GM19467 (cell line): ENCODE measurements around the gene MAGEF1.

ENCODE experiments used
- ATAC-seq: cut with Tn5 transposase; IDR thresholded peaks from one replicate; pipeline ENCODE4 v1.9.1; 2021; ENCODE audit warnings: mild to moderate bottlenecking, moderate library complexity; ENCODE audit not compliant: unreplicated experiment

MAGEF1 gene

DNA sequence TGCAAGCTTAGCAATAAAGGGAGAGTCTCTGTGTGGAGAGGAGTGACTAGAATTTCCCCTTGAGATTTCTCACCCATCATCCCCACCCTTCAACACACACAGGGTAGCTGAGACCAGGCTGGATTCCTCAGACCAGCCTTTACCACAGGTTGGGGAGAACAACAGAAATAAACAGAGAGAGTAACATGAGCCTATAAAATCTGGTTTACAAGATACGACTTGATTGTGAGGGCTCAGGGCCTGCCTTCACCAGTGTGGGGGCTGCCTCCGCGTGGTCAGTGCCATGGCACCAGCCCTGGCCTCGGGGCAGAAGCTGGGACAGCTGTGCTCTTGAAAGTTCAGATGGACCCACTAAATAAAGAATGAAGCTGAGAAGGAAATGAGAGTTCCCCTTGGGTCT is 14.6 kb upstream of the MAGEF1 start:
- ATAC-seq = no peak

DNA sequence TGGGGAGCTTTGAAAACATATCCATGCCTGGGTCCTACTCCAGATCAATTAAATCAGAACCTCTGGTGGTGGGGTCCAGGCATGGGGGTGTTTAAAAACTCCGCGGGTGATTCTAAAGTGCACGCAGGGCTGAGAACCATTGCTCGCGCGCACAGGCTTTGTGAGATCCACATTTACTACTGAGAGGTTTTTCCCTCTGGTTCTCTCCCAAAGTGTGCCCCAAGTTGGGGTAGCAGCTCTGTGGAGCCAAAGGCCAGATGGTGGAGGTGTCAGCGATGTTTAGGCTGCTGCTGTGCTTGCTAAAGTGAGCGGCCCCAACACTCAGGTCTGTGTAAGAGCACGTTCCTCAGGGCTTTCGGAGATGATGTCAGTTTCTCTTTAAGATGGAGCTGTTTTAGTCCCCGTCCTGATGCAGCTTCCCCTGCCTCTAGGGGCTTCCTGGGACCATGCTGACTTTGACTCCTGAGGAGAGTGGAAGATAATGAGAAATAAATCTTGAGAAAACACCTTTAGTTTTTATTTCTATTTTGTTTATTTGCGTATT is 13.4 kb upstream of the MAGEF1 start:
- no peak for ATAC-seq

DNA sequence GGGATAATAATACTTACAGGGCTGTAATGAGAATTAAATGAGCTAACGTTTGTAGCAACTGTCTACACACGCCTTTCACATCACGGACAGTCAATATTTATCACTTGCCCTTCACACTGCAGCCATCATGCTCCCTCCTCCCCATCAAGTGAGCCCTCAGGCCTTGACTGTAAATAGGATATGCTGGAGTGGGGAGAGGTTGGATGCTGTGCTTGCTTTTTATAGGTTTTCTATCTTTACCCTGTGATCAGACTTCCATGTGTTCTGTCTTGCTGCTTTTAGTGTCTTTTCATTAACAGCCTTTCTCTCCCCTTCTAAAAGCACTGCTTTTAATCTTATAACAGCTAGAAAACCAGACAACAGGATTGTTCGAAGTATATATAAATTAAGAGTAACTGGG is 12.8 kb upstream of the MAGEF1 start:
- ATAC-seq = no peak

DNA sequence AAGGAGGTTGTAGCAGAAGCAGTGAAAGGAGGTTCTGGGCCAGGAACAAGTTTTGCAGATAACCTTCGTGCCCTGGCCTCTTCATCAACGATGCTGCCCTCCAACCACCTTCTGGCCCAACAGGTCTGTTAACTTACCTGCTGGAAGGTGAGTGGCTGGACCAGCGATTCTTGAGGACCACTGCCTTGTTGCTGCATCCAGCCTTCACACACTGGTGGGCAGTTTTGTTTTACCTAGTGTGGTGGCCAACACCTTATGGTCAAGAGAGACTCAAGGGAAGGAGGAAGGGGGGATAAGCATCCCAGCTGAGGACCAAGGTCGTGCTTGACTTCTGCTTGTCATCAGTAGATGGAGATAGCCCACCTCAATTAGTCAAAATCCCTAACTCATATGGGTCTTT is 7.8 kb upstream of the MAGEF1 start:
- no peak for ATAC-seq

DNA sequence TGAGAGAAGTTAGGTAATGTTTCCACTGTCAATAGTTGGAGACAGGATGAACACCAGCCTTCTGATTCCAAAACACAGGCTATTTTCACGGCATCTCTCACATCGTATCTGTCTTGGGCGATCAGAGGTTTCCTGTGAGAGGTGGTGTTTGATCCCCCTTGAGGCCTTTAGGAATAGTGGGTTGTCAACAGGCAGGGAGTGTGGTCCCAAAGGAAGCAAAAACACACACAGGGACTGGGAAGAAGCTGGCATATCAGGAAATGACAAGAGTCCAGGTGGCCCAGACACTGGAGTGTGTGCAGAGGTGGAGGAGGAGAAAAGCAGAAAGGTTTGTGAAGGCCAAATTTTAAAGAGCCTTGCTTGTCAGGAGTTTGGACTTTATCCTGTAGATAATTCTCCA is 6.6 kb upstream of the MAGEF1 start:
- ATAC-seq = no peak

DNA sequence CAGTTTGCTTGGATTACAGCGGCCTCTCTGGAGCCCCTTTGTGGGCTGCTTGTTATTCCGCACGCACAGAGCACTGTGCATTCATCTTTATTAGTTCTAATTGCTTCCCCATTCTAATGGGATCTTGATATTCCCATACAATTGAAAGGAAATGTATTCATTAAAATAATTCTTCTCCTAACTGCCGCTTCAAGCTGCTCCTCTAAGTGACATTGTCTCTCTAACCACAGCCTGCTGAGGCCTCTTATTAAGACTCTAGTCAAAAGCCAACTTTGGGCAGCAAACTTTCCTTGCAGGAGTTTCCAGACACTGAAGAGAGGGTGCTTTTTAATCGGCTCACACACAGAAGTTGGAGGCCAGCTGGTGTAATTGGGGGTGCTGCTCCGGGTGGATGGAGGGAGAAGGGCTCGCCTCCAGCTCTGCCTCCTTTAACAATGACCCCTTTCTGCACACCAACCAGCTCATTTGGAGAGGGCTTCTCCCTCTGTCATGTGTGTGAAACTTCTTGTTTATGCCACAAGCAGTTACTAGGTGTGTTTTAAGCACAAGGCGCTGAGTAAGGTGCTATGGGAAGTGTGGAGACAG is 5.6 kb upstream of the MAGEF1 start:
- no peak for ATAC-seq

DNA sequence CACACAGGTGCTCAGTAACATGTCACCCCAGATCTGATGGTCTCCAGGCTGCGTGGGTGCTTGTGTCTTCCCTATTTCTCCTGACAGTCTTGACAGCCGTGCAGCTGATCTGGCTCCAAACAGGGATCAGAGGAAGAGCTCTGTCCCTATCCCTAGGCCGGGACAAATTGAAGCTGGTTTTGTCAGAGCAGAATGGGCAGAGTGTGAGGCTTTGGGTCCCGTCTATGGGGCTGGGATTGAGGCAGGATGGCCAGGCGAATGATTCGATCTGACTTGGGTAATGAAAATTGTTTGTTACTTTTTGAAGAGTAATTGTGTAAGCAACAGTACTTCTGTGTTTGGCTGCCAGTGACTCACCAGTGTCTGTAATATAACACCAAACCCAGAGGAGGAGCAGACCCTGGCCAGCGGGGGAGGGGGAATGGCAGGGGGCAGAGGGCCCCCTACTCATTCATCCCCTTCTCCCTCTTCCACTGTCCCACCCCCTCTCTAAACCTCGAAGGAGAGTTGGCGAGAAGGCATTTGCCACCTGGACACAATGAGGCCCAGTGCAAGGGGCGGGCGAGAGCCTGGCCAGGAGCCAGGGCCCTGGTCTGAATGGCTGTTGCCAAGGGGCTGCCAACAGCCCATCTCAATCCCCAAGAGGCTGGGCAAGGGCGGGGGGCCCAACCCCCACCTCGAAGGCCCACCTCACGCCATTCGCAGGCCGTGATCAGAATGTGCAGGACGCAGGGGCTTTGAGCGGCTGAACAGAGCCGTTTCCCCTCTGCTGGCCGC is 4.9 kb upstream of the MAGEF1 start:
- ATAC-seq = no peak

DNA sequence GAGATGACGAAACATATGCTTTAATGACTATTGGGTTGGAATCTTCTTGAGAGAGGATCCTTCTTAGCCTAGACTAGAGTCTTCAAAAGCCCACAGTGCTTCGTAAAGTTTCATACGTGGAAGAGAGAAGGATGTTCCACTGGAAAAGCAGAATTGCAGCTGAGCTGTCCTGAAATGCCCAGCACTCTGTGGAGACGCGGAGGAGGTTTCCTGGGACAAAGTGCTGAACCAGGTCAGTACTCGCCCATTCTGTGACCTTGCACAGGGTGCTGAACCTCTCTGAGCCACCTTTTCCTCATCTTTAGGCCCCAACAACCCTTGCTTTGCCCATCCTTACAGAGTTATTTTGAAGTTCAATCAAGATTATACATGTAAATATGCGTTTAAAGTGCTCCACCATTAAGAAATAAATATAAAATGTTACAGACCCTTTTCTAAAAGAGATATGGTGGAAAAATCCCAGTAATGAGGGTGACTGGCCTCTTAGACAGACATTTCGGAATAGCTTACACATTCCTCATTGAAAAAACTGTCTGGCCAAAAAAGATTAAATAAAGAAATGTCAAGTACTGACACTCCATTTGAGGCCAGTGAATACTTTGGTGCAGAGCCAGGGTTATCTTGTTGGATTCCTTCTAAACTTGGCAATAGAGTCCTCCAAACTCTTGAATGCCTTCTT is 4.2 kb upstream of the MAGEF1 start:
- no peak for ATAC-seq

DNA sequence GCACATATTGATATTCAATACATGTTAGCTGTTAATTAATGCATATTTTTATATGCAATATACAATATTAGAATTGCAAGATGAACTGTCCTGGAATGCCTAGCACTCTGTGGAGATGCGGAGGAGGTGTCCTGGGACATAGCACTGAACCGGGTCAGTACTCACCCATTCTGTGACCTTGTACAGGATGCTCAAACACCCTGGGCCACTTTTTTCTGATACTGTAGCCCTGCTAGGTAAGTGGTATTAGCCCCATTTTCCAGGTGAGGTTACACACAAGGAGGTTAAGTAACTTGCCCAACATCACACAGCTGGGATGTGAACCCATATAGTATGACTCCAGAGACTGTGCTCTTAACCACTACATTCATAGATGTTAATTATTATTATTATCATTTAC is 1.7 kb upstream of the MAGEF1 start:
- ATAC-seq = no peak

DNA sequence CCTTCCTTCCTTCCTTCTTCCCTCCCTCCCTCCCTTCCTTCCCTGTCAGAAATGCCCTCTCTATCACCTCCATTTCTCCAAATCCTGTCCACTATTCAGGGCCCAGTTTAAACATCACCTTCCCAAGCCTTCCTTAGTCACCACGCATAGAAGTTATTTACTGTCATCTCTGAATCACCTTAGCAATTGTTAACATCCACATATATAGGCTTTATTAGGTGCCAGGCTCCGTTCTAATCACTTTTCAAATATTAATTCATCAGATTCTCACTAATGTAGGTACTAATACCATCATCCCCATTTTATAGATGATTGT is 1.1 kb upstream of the MAGEF1 start:
- no peak for ATAC-seq

DNA sequence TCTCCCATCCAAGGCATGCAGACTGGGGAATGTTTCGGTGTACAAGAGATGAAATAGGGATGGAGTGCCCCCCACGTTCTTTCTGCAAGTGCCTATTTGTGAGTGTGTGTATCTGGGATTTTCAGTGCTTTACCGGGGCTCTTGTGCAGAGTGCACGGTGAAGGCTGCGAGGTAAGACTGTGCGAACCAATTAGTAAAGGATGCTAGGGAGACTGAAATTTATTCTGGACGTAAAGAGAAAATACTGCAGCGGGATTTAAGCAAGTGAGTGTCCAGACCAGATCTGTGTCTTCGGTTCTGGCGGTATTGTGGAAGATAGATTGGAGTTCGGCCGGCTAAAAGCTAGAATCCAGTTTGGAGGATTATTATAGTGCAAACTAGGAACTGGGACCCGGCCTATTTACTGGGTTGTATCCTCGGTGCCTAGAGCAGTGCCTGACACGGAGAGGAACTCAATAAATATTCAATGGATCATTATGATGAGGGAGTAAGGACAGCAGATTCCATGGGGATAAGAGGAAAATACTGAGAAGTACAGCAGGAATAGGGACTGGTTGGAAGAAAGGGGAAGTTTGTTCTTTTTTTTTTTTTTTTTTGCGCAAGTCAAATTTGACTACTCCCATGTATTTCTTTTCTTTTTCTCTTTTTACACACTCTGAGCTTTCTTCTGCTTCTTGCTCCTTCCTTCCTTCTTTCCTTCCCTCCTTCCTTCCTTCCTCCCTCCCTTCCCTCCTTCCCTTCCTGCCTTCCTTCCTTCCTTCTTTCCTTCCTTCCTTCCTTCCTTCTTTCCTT is 580 bp upstream of the MAGEF1 start:
- ATAC-seq = peak; percentile 10

DNA sequence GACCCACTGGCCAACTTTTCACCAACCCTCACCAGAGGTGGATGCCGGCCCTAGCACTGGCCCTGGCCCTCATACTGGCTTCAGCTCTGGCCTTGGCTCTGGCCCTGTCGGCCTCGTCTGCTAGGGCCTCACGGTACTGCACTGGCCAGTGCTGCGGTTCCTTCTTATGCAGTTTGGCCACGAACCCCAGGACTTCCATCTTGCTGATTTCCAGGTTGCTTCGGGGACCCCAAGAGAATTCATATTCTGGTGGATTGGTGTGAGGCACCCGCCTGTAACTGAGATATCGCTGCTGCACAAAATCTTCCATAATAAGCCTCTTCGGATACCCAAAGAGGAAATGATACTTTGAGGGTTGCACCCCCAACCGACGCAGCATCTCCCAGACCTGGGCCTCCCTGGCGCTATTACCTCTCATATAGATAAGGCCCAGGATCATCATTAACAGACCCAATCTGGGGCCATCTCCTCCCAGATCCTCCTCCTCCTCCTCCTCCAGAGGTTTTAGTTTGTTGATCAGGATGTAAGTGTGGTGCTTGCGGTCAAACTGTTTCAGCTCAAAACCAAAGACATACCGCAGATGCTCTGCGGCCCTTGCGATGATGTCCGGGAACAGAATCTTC is 883 bp downstream of the MAGEF1 start:
- peak; percentile 47 for ATAC-seq

DNA sequence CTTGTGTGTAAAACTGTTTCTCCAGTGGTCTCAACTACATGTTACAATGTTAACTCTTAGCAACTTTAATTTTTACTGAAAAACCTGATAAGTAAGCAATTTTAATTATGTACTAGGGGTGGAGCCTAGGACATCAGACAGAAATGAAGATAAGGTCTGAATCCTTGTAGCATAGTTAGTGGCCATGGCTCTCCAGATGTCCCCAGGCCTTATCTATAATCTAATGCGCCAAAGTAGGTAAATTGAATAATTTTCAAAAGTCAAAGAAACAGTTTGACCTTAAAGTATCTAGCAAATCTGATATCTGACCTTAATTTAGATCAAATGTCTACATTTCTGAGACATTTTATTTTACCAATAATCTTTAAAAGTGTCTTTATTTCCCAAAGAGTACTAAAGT is 8.2 kb downstream of the MAGEF1 start:
- ATAC-seq = no peak

DNA sequence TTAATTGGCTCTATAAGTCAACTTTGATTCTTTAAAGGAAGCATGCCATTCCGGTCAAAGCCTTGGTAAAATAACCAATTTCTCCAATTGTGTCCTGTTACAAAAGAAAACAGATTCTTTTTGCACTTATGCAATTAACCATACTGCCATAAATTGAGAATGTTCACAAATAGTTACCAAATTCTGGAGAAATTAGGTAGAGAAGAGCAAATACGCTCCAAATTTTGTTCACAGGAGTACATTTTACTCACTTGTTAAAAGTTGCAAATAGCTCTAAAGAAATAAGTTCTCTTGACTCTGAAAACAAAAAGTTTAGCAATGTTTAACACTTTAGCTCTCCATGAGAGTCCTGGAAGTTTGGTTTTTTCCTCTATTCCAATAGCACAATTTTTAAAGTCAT is 11.1 kb downstream of the MAGEF1 start:
- no peak for ATAC-seq

DNA sequence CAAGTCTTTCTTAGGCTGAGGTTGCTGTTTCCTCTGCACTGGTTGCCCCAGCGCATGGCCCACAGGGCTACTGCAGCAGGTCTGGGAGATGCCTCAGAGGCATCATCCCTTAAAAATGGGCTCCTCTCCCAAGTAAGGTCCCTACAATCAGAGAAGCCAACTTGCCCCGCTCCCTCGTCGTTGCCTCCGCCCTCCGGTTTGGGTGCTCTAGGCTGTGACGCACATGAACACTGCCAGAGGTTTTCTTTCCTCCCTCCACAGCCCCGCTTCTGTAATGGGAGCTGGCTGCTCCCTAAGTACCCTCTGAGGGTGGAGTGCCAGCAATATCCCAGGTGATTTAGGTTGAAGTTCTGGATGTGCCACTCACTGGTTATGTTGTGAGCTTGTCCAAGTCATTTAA is 14.0 kb downstream of the MAGEF1 start:
- ATAC-seq = no peak

DNA sequence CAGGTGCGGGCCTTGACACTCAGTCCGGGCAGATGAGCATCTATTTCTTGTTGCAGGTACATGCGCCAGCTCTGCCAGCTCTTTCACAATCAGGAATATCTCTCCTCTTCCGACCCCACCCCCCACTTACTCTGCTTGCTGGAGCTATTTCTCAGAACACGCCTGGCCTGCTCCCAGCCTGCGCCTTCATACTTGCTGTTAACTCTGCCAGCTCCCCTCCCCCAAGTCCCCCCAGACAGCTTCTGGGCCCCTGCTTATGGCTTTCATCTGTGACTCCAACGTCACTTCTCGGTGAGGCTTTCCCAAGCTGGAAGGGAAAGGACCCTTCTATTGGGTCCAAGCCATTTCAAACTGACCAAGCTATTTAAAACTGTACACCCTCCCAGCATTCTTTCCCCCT is 15.2 kb downstream of the MAGEF1 start:
- no peak for ATAC-seq

DNA sequence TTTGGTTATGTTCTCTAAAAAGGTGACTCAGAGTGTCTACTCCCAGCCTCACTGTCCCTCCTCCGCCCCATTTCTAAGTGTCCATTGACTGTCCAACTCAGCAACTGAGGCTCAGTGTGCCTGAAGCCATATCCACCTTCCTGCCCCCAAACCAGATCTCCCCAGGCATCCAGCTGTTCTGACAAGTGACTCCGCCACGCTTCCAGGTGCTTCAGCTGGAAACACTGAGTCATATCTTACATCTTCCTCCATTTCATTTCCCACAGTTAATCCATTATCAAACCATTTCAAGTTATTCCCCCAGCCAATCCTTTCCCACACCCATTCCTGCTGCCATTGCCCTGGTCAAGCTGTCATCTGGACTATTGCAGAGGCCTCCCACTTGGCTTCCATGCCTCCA is 17.1 kb downstream of the MAGEF1 start:
- ATAC-seq = no peak

DNA sequence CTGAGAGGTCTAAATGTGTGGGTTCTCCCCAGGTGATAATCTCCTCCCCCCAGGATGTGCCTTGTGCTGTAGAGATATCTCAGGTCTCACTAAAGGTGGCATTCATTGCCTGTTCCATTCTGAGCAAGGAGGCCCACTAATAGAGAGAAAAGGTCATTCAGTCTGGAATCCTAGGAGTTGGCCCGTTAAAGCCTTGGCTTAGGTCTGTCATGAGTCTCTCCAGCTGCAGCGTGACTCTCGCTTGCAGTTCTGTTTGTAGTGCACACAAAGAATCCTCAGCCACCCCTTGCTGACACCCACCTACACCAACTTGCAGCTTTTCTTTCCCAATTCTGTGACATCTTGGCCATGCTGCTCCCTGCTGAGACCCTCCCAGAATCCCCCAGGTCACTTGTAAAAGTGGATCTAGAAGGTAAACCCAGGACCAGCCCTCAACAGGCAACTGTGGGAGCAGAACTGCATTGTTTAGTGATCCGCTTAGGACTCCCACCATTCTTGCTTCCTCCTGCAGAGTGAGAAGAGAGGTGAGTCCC is 17.7 kb downstream of the MAGEF1 start:
- no peak for ATAC-seq

DNA sequence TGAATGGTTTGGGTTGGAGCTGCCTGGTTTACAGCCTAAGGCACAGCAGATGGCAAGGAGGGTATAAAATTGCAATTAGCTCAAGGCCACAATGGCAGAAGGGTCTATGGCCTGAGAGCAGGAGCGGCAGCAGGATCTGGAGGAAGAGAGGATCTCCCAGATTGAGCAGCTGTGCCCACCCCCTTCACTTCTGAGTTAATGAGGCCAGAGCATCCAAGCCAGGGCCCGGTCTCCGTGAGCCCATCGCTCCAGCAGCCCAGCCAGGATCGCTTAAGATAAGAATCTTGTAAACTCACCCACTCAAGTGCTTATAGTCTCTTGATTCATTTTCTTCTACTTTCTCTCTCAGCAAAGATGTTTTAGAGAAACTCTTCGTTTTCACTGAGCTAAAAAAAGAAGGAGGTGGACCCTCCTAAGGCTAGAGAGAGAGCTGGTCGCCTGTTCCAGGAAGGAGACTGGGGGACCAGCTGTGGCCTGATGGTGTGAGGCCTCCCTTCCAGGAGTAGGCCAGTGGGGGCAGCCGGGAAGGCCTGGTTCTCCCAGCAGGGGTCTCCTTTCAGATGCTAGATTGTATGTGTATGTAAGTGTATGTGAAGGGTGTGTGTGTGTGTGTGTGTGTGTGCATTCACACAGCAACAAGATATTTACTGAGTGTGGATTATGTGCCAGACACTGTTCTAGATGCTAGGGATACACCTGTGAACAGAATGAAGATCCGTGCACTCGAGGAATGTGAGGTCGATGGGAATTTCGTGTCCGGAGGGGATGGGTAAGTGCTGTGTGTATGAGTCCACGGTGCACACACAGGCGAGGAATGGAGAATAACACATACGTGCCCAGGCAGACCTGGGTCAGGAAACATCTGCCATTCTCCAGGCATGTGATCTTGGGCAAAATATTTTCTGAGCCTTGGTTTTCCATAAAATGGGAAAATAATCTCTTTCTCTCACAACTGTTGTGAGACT is 18.6 kb downstream of the MAGEF1 start:
- ATAC-seq = no peak
